ENCODE data around the gene GNAT3.

GRCh38 chr7:80558116-80558515, 46.3 kb upstream of the GNAT3 start:
- no peak for TF ChIP-seq POLR2A (IDR thresholded peaks at IDR 0.05; ENCODE audit: low read length)
- TF ChIP-seq GATA1 (IDR thresholded peaks at IDR 0.05; ENCODE audit: low read depth, low read length) = no peak
